ENCODE data around the gene NLK. TPM values are rescaled to one million over a fixed set of nuclear protein-coding genes. Genes with fewer than 3 reads are reported as not detected.

NLK gene
- total RNA-seq, 1 donor from 2014 or later, result 11.8 TPM

DNA sequence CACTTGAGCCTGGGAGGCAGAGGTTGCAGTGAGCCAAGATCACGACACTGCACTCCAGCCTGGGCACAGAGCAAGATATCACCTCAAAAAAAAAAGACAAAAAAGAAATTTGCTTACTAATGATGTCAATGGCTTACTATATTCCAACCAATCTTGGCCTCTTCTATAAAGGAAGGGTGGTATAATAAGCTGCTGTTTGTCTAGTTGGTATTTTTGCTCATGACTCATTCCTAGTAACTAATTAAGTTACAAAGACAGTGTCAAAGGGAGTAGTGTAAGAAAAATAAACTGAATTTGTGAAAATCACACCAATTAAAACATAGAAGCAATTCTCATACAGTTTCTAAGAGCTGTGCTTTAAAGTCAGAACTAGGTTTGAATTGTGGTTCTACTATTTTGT is 82.5 kb downstream of the NLK start:
- Mint-ChIP-seq H3K36me3 (ENCODE audit: low read depth) (peaks cover 4% of the 10 kb centered on the region), H3K4me1 (ENCODE audit: low read depth) (peaks cover 9% of the 10 kb centered on the region), H3K9me3 (ENCODE audit: low read depth) (no peaks in the 10 kb centered on the region), H3K27me3 (ENCODE audit: low read depth) (no peaks in the 10 kb centered on the region), H3K27ac (ENCODE audit: unreplicated experiment) (no peak overlapping the region), H3K4me3 (ENCODE audit: unreplicated experiment) (no peak overlapping the region)
- no peak for DNase-seq (ENCODE audit: low spot score)
- TF ChIP-seq, protein P1, sequence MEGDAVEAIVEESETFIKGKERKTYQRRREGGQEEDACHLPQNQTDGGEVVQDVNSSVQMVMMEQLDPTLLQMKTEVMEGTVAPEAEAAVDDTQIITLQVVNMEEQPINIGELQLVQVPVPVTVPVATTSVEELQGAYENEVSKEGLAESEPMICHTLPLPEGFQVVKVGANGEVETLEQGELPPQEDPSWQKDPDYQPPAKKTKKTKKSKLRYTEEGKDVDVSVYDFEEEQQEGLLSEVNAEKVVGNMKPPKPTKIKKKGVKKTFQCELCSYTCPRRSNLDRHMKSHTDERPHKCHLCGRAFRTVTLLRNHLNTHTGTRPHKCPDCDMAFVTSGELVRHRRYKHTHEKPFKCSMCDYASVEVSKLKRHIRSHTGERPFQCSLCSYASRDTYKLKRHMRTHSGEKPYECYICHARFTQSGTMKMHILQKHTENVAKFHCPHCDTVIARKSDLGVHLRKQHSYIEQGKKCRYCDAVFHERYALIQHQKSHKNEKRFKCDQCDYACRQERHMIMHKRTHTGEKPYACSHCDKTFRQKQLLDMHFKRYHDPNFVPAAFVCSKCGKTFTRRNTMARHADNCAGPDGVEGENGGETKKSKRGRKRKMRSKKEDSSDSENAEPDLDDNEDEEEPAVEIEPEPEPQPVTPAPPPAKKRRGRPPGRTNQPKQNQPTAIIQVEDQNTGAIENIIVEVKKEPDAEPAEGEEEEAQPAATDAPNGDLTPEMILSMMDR (IDR thresholded peaks at IDR 0.05), result no peak

DNA sequence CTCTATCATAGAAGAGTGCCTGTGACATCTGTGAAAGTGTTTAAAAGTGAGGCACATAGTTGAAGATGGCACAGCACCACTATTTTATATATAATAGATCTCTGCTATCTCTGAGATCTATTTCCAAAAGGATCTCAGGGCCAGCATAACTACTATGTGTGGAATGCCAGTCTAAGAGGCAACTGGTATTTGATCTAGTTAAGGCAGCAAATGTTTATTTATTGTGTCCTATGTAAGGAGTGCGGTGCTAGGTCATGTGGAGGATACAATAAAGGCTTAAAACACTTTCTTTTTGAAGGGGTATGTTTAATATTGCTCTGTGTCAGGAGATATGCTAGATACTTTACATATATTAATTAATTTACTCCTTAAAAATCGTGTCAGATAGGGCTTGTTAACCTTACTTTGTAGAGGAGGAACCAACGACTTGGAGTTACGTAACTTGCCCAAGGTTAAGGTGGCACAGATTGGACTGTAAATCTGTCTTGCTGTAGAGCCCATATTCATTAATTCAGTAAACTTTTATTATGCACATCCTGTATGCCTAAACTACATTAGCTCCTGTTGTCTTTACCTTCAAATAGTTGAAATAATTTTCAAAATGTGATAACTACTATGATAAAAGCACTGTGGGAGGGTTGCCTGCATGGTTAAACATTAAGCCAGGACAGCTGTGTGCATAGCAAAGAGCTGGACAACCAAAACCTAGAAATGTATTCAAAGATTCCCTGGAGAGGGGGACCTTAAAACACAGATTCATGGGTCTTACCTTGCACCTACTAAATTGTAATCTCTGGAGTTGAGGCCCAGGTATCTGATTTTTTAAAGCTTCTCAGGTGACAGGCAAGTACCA is 83.3 kb downstream of the NLK start:
- Mint-ChIP-seq H3K27me3 (ENCODE audit: low read depth) (no peaks in the 10 kb centered on the region), H3K27ac (ENCODE audit: unreplicated experiment) (no peak overlapping the region), H3K4me1 (ENCODE audit: low read depth) (peaks cover 15% of the 10 kb centered on the region), H3K4me3 (ENCODE audit: unreplicated experiment) (no peak overlapping the region), H3K36me3 (ENCODE audit: low read depth) (peaks cover 4% of the 10 kb centered on the region), H3K9me3 (ENCODE audit: low read depth) (no peaks in the 10 kb centered on the region)
- DNase-seq (ENCODE audit: low spot score), result no peak
- TF ChIP-seq, protein P1 (IDR thresholded peaks at IDR 0.05), result no peak

DNA sequence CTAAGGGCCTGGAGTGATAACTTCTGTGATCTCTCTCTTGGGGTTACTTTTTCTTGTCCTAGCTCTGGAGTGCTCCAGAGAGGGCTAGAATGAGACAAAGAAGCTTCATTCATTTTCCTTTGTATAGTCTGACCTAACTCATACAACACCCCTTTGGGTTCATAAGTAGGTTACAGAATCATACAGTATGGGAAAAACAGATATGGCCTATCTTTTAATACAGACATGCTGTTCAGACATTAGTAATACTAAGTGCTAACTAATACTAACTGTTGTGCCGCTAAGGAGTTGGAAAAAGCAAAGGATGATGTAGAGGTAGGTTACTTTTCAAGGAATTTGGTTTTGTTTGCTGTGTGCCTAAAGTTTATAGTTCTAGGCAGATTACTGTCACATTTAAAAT is 84.7 kb downstream of the NLK start:
- no peak overlapping the region for H3K27ac Mint-ChIP-seq (ENCODE audit: unreplicated experiment)
- H3K27me3 Mint-ChIP-seq (ENCODE audit: low read depth), result no peaks in the 10 kb centered on the region
- peaks cover 4% of the 10 kb centered on the region for H3K36me3 Mint-ChIP-seq (ENCODE audit: low read depth)
- no peak overlapping the region for H3K4me3 Mint-ChIP-seq (ENCODE audit: unreplicated experiment)
- TF ChIP-seq, protein P1 (IDR thresholded peaks at IDR 0.05), result no peak
- no peaks in the 10 kb centered on the region for H3K9me3 Mint-ChIP-seq (ENCODE audit: low read depth)
- peaks cover 26% of the 10 kb centered on the region for H3K4me1 Mint-ChIP-seq (ENCODE audit: low read depth)
- no peak for DNase-seq (ENCODE audit: low spot score)

DNA sequence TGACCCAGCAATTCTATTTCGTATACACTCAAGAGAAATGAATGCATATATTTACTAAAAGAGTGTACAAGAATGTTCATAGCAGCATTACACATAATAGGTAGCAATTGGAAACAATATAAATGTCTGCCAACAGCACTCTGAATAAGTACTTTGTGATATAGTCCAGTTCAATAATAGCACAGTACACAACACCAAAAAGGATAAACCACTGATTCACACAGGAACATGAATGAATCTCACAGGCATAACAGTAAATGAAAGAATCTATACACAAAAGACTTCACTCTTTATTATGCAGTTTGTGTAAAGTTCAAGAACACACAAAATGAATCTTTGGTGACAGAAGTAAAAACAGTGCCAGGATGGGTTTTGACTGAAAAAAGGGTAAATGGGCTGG is 86.3 kb downstream of the NLK start:
- TF ChIP-seq, protein P1 (IDR thresholded peaks at IDR 0.05), result no peak
- H3K27ac Mint-ChIP-seq (ENCODE audit: unreplicated experiment), result no peak overlapping the region
- H3K4me3 Mint-ChIP-seq (ENCODE audit: unreplicated experiment), result no peak overlapping the region
- DNase-seq (ENCODE audit: low spot score), result no peak
- H3K4me1 Mint-ChIP-seq (ENCODE audit: low read depth), result peaks cover 35% of the 10 kb centered on the region
- no peaks in the 10 kb centered on the region for H3K27me3 Mint-ChIP-seq (ENCODE audit: low read depth)
- H3K36me3 Mint-ChIP-seq (ENCODE audit: low read depth), result peaks cover 2% of the 10 kb centered on the region
- no peaks in the 10 kb centered on the region for H3K9me3 Mint-ChIP-seq (ENCODE audit: low read depth)

DNA sequence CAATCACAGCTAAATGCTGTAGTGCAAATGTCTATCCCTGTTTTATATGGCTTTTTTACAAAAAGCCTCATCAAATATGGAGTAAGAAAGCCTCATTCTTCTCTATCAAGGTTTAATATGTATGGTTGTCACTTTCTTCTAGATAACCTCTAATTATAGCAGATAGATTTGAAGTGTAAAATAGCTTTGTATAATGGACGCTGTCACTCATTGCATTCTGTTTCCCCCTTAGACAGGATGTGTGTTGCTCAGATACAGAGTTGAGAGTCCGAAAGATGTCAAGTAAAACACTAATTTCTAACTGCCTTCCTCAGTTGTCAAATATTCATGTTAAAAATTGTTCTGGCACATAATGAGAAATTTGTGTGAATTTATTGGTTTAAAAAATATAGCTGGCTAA is 88.0 kb downstream of the NLK start:
- TF ChIP-seq, protein P1 (IDR thresholded peaks at IDR 0.05), result no peak
- H3K27ac Mint-ChIP-seq (ENCODE audit: unreplicated experiment), result no peak overlapping the region
- peaks cover 29% of the 10 kb centered on the region for H3K4me1 Mint-ChIP-seq (ENCODE audit: low read depth)

More for the DNA sequence above, 88.0 kb downstream of the NLK start:
- DNase-seq (ENCODE audit: low spot score), result no peak
- Mint-ChIP-seq H3K36me3 (ENCODE audit: low read depth) (peaks cover 2% of the 10 kb centered on the region), H3K4me3 (ENCODE audit: unreplicated experiment) (no peak overlapping the region), H3K9me3 (ENCODE audit: low read depth) (no peaks in the 10 kb centered on the region), H3K27me3 (ENCODE audit: low read depth) (no peaks in the 10 kb centered on the region)

Measured in chondrocyte (in vitro differentiated cells).